T-helper 9 cell (primary cell): ENCODE data around the gene LRRC59.
"Not testable (repeated sequence)": the region's sequence is repeated elsewhere in the genome, so short reads cannot be mapped to it uniquely, and the experiment has no call there.

ENCODE experiments used
- DNase-seq: peaks from one replicate; pipeline ENCODE4 v3.0.0-alpha.2; 2020

Gene LRRC59

DNA sequence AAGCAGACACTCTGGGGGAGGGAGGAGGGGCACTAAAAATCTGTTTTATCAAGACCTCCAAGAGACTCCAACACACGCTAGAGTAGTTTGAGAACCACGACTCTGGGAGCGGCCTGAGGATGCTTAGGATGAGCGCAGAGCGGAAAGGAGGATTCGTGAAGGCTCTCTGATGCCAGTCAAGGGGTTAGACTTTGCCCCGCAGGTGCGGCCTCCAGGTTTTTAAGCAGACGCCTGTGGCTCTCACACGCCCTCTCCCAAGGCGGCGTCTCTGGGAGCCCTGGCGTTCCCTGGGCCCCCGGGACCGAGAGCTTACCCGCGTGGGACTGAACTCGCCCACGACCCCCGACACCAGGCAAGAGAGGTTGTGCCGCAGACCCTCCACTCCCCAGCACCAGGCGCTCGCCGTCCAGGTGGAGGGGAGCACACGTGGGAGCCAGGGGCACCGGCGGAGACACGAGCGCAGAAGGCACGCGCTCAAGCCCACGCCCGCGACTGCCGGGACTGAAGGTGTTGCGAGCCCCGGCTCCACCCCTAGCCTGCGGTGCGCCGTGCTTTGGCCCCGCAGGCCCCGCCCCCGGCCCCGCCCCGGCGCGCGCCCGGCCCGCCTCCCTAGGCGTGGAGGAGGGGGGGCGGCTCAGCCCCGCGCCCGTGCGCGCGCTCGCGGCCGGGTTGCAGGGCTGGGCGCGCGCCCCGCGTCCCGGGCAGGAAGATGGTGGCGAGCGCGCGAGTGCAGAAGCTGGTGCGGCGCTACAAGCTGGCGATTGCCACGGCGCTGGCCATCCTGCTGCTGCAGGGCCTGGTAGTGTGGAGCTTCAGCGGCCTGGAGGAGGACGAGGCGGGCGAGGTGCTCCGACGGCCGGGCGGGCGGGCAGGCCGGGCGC lies 51.7 kb downstream of the LRRC59 start, which contains the start of gene XYLT2:
Gene XYLT2, plus strand, starts transcription at position 695 of the 881 bp plus-strand sequence. Its CDS starts 15 bp downstream, at position 710.
- peak; percentile 90 for DNase-seq

DNA sequence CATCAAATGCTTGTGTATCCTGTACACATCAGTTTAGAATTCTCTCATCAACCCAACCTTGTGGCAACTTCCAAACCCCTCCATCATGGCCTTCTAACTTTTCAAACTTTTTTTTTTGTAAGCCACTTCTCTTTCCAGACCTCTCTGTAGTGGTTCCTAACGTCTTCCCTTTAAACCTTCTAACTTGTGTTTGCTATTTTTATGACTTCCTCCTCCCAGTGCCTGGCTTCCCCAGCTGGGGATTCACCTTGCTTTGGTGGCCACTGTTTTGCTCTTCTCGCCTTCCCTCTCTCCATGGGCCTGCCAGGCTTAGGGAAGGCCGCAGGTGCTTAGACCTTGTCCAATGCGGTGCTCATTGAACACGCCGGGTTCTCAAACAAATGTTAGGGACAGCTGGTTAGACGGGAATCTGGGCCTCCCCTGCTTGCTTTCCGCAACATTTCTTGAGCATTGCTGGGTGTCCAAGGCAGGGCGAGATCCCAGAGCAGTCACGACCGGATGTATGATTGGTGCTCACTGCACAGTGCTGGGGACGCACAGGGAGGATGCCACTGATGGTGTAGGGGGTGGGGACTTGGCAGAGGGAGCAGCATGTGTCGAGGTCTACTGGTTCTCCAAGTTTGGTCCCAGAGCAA lies 52.5 kb downstream of the LRRC59 start:
- no peak for DNase-seq

DNA sequence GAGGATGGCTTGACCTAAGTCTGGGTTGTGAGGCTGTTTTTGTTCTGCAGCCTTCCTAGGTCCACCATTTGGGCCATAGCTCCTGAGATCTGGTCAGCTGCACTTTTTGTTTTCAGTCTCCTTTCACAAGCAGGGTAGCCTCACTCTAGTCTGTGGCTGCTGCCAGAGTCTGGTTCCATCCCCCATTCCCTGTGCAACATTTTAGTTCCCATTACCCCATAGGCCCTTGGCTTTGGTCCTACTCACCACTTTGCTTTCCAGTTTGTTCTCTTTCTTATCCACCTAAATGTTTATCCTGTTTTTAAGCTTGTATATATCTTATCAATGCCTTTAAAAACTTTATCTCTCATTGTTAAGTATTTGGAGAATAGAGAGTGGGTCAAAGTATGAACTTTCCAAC lies 57.9 kb downstream of the LRRC59 start:
- DNase-seq = no peak

DNA sequence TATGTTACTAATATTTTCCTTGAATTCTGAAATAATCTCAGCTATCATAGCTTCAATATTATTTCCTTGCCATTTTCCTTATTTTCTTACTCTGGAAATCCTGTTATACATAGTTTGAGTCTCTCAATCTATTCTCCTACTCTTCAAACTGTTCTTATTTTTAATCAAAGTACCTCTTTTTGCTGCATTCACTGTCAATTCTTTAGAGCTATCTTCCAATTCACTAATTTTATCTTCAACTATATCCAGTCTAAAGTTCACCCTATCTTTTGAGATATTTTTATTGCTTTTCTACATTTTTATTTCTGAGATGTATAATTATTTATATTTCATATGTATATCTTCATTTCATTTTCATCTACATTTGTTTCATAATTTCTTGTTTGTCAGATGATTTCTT lies 58.7 kb downstream of the LRRC59 start:
- no peak for DNase-seq

DNA sequence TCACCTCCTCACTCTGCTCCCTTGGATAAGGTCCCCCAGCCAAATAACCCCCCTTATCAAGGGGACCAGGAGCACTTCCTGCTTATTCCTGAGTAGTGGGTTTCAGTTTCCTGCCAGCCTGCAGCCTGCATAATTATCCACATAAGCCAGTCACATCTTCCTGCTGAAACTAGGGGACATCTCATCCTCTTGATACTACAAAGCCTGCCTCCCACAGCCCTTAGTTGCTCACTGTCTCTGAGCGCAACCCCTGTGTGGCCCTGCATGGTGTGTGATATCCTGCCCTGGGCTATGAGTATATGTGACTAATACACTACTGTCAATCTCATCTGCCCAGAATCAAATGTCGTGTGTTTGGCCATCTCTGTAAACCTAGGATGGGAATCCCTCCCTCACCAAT lies 59.4 kb downstream of the LRRC59 start:
- DNase-seq = no peak

DNA sequence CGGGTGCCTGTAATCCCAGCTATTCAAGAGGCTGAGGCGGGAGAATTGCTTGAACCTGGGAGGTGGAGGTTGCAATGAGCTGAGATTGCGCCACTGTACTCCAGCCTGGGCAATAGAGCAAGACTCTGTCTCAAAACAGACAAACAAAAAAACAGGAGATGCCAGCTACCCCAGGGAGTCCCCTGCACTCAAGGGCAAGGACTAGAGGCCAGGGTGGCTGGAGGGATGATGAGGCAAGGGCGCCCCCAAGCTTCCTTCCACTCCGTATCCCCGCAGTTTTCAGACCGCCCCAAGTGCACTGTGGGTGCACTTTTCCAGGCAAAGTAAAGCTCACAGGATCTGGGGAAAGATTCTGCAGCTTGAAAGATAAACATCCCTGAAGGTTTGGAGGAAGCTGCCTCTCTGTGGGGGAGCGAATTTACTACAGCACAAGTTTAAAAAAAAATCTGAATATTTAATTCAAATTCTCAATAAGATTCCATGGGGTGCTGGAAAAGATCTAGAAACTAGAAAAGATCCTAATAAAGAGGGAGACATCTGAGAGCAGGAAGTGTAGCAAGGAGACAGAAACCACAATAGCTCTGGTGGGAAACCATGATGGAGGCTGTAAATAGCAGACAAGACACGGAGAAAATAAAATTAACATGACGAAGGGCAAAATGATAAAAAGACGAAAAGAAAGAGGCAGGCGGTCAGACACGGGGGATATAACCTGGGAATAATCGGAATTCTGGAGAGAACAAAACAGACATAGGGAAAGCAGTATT lies 63.8 kb downstream of the LRRC59 start:
- DNase-seq = not testable (repeated sequence)

DNA sequence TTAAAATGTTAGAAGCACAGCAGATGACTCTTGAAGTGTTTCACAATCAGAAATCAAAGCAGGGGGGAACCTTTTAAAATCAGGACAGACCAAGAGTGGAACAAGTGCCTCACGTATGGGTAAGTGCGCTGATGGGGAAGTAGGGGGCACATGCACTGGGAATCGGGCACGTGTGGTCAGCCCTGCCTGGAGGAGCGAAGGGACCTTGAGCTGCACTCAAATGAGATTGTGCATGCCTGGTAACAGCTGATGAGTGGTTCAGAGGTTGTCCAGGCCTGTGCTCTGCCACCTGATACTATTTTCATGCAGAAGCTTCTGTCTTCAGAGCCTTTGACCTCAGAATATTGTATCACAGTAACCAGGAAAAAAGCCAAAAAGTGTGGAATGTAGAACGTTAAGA lies 65.1 kb downstream of the LRRC59 start:
- DNase-seq = no peak
